GM19372 (cell line): ENCODE measurements around the gene THAP8.
"Not testable (repeated sequence)": the region's sequence is repeated elsewhere in the genome, so short reads cannot be mapped to it uniquely, and the experiment has no call there.

Source experiments
- ATAC-seq: cut with Tn5 transposase; IDR thresholded peaks from one replicate; pipeline ENCODE4 v1.9.1; 2021; ENCODE audit warnings: mild to moderate bottlenecking, low read depth, moderate library complexity; ENCODE audit not compliant: unreplicated experiment

THAP8 gene

GRCh38 chr19:36072081-36072480 lies 18.0 kb upstream of the THAP8 start:
- ATAC-seq = no peak

GRCh38 chr19:36068810-36069499 lies 14.9 kb upstream of the THAP8 start:
- not testable (repeated sequence) for ATAC-seq

GRCh38 chr19:36067681-36068080 lies 13.6 kb upstream of the THAP8 start:
- no peak for ATAC-seq

- ATAC-seq = no peak
Measured at GRCh38 chr19:36064826-36065225, 10.7 kb upstream of the THAP8 start.

- ATAC-seq = no peak
Measured at GRCh38 chr19:36061367-36061766, 7.3 kb upstream of the THAP8 start.

- ATAC-seq = no peak
Measured at GRCh38 chr19:36060430-36060829, 6.3 kb upstream of the THAP8 start.

GRCh38 chr19:36059180-36059910 lies 5.3 kb upstream of the THAP8 start:
- no peak for ATAC-seq

GRCh38 chr19:36058481-36059179 lies 4.5 kb upstream of the THAP8 start:
- no peak for ATAC-seq

GRCh38 chr19:36054733-36055686 lies 925 bp upstream of the THAP8 start, which contains the start of gene WDR62:
Gene WDR62 (plus strand): TSS chr19:36054897. CDS start chr19:36054972, 75 bp downstream.
- ATAC-seq = peak; percentile 64

- no peak for ATAC-seq
Measured at GRCh38 chr19:36051637-36052036, 2.4 kb downstream of the THAP8 start.

GRCh38 chr19:36051236-36051635 lies 2.8 kb downstream of the THAP8 start:
- no peak for ATAC-seq

GRCh38 chr19:36049080-36049698 lies 4.9 kb downstream of the THAP8 start:
- ATAC-seq = no peak

- no peak for ATAC-seq
Measured at GRCh38 chr19:36047835-36048234, 6.2 kb downstream of the THAP8 start.

- ATAC-seq = no peak
Measured at GRCh38 chr19:36046443-36047050, 7.5 kb downstream of the THAP8 start.

- no peak for ATAC-seq
Measured at GRCh38 chr19:36043952-36044351, 10.1 kb downstream of the THAP8 start.

GRCh38 chr19:36041831-36042230 lies 12.3 kb downstream of the THAP8 start:
- no peak for ATAC-seq

- ATAC-seq = not testable (repeated sequence)
Measured at GRCh38 chr19:36041092-36041491, 13.0 kb downstream of the THAP8 start.

GRCh38 chr19:36040495-36040894 lies 13.6 kb downstream of the THAP8 start:
- no peak for ATAC-seq
